ENCODE measurements around the gene MIPEP. TPM values are rescaled to one million over a fixed set of nuclear protein-coding genes. Genes with fewer than 3 reads are reported as not detected.
A peak's percentile ranks its signal among the peaks of the same experiment; 100 is the strongest.

Gene MIPEP
- total and polyA plus RNA-seq, 9 donors = 7.7 to 11.7 (median 9.2) TPM

- WGBS (ENCODE audit: insufficient coverage) = 85% methylated on average over 4 of the region's 12 CpGs
- no peaks in the 10 kb centered on the region for H3K36me3 ChIP-seq (ENCODE audit: control insufficient read depth, insufficient read depth, low read length)
These were observed 18.7 kb downstream of the MIPEP start for GRCh38 chr13:23870356-23871140.

GRCh38 chr13:23868521-23868920, 20.7 kb downstream of the MIPEP start:
- Histone ChIP-seq H3K27me3 (ENCODE audit: control insufficient read depth, insufficient read depth, low read length) (no peaks in the 10 kb centered on the region), H3K36me3 (ENCODE audit: control insufficient read depth, insufficient read depth, low read length) (no peaks in the 10 kb centered on the region), H3K9me3 (replicated peaks; ENCODE audit: control insufficient read depth, low read depth, low read length) (no peaks in the 10 kb centered on the region), H3K4me3 (ENCODE audit: low read length) (no peak overlapping the region), H3K27ac (ENCODE audit: low read length) (no peak overlapping the region), H3K4me1 (ENCODE audit: control insufficient read depth, insufficient read depth, low read length) (peaks cover 2% of the 10 kb centered on the region)
- DNase-seq = no peak
- WGBS (ENCODE audit: insufficient coverage) = no CpG with 5 or more reads among the region's 5 CpGs

More at GRCh38 chr13:23870356-23871140, 18.7 kb downstream of the MIPEP start:
- Histone ChIP-seq H3K27ac (ENCODE audit: low read length) (no peak overlapping the region), H3K4me1 (ENCODE audit: control insufficient read depth, insufficient read depth, low read length) (peaks cover 2% of the 10 kb centered on the region), H3K27me3 (ENCODE audit: control insufficient read depth, insufficient read depth, low read length) (no peaks in the 10 kb centered on the region), H3K9me3 (replicated peaks; ENCODE audit: control insufficient read depth, low read depth, low read length) (no peaks in the 10 kb centered on the region), H3K4me3 (ENCODE audit: low read length) (no peak overlapping the region)
- no peak for DNase-seq

- Histone ChIP-seq H3K27me3 (ENCODE audit: control insufficient read depth, insufficient read depth, low read length) (no peaks in the 10 kb centered on the region), H3K4me1 (ENCODE audit: control insufficient read depth, insufficient read depth, low read length) (peaks cover 2% of the 10 kb centered on the region), H3K36me3 (ENCODE audit: control insufficient read depth, insufficient read depth, low read length) (no peaks in the 10 kb centered on the region), H3K9me3 (replicated peaks; ENCODE audit: control insufficient read depth, low read depth, low read length) (no peaks in the 10 kb centered on the region), H3K27ac (ENCODE audit: low read length) (no peak overlapping the region), H3K4me3 (ENCODE audit: low read length) (no peak overlapping the region)
- no peak for DNase-seq
- WGBS (ENCODE audit: insufficient coverage) = 84% methylated on average over 8 of the region's 8 CpGs
These were observed 22.1 kb downstream of the MIPEP start for GRCh38 chr13:23867027-23867491.

- Histone ChIP-seq H3K4me1 (ENCODE audit: control insufficient read depth, insufficient read depth, low read length) (peaks cover 2% of the 10 kb centered on the region), H3K27ac (ENCODE audit: low read length) (no peak overlapping the region), H3K36me3 (ENCODE audit: control insufficient read depth, insufficient read depth, low read length) (no peaks in the 10 kb centered on the region), H3K4me3 (ENCODE audit: low read length) (no peak overlapping the region), H3K27me3 (ENCODE audit: control insufficient read depth, insufficient read depth, low read length) (no peaks in the 10 kb centered on the region), H3K9me3 (replicated peaks; ENCODE audit: control insufficient read depth, low read depth, low read length) (no peaks in the 10 kb centered on the region)
- DNase-seq = peak; percentile 25
- WGBS (ENCODE audit: insufficient coverage) = 69% methylated on average over 9 of the region's 9 CpGs
These were observed 22.7 kb downstream of the MIPEP start for GRCh38 chr13:23866420-23867026.

GRCh38 chr13:23865906-23866305, 23.3 kb downstream of the MIPEP start:
- WGBS (ENCODE audit: insufficient coverage) = 93% methylated on average over 4 of the region's 7 CpGs
- no peak overlapping the region for H3K27ac ChIP-seq (ENCODE audit: low read length)
- H3K9me3 ChIP-seq (replicated peaks; ENCODE audit: control insufficient read depth, low read depth, low read length) = no peaks in the 10 kb centered on the region
- H3K27me3 ChIP-seq (ENCODE audit: control insufficient read depth, insufficient read depth, low read length) = no peaks in the 10 kb centered on the region
- H3K4me3 ChIP-seq (ENCODE audit: low read length) = no peak overlapping the region
- no peak for DNase-seq
- H3K4me1 ChIP-seq (ENCODE audit: control insufficient read depth, insufficient read depth, low read length) = peaks cover 1% of the 10 kb centered on the region
- H3K36me3 ChIP-seq (ENCODE audit: control insufficient read depth, insufficient read depth, low read length) = no peaks in the 10 kb centered on the region

- no CpG with 5 or more reads among the region's 1 CpG for WGBS (ENCODE audit: insufficient coverage)
- H3K27ac ChIP-seq (ENCODE audit: low read length) = no peak overlapping the region
- no peaks in the 10 kb centered on the region for H3K9me3 ChIP-seq (replicated peaks; ENCODE audit: control insufficient read depth, low read depth, low read length)
- H3K4me3 ChIP-seq (ENCODE audit: low read length) = no peak overlapping the region
- no peaks in the 10 kb centered on the region for H3K36me3 ChIP-seq (ENCODE audit: control insufficient read depth, insufficient read depth, low read length)
- DNase-seq = no peak
- H3K4me1 ChIP-seq (ENCODE audit: control insufficient read depth, insufficient read depth, low read length) = no peaks in the 10 kb centered on the region
- no peaks in the 10 kb centered on the region for H3K27me3 ChIP-seq (ENCODE audit: control insufficient read depth, insufficient read depth, low read length)
These were observed 24.2 kb downstream of the MIPEP start for GRCh38 chr13:23865026-23865425.

GRCh38 chr13:23861310-23861709, 27.9 kb downstream of the MIPEP start:
- no peak for DNase-seq
- H3K4me3 ChIP-seq (ENCODE audit: low read length) = no peak overlapping the region
- no peaks in the 10 kb centered on the region for H3K9me3 ChIP-seq (replicated peaks; ENCODE audit: control insufficient read depth, low read depth, low read length)
- H3K36me3 ChIP-seq (ENCODE audit: control insufficient read depth, insufficient read depth, low read length) = no peaks in the 10 kb centered on the region
- H3K27ac ChIP-seq (ENCODE audit: low read length) = no peak overlapping the region
- H3K27me3 ChIP-seq (ENCODE audit: control insufficient read depth, insufficient read depth, low read length) = no peaks in the 10 kb centered on the region
- H3K4me1 ChIP-seq (ENCODE audit: control insufficient read depth, insufficient read depth, low read length) = no peaks in the 10 kb centered on the region
- WGBS (ENCODE audit: insufficient coverage) = no CpG with 5 or more reads among the region's 2 CpGs

GRCh38 chr13:23859904-23860303, 29.3 kb downstream of the MIPEP start:
- no peaks in the 10 kb centered on the region for H3K9me3 ChIP-seq (replicated peaks; ENCODE audit: control insufficient read depth, low read depth, low read length)
- H3K27me3 ChIP-seq (ENCODE audit: control insufficient read depth, insufficient read depth, low read length) = no peaks in the 10 kb centered on the region
- H3K4me1 ChIP-seq (ENCODE audit: control insufficient read depth, insufficient read depth, low read length) = no peaks in the 10 kb centered on the region
- no CpG with 5 or more reads among the region's 2 CpGs for WGBS (ENCODE audit: insufficient coverage)
- H3K27ac ChIP-seq (ENCODE audit: low read length) = no peak overlapping the region
- H3K4me3 ChIP-seq (ENCODE audit: low read length) = no peak overlapping the region
- DNase-seq = no peak
- no peaks in the 10 kb centered on the region for H3K36me3 ChIP-seq (ENCODE audit: control insufficient read depth, insufficient read depth, low read length)

GRCh38 chr13:23859455-23859854, 29.7 kb downstream of the MIPEP start:
- no peak for DNase-seq
- Histone ChIP-seq H3K36me3 (ENCODE audit: control insufficient read depth, insufficient read depth, low read length) (no peaks in the 10 kb centered on the region), H3K27me3 (ENCODE audit: control insufficient read depth, insufficient read depth, low read length) (no peaks in the 10 kb centered on the region), H3K4me3 (ENCODE audit: low read length) (no peak overlapping the region), H3K4me1 (ENCODE audit: control insufficient read depth, insufficient read depth, low read length) (no peaks in the 10 kb centered on the region), H3K9me3 (replicated peaks; ENCODE audit: control insufficient read depth, low read depth, low read length) (no peaks in the 10 kb centered on the region), H3K27ac (ENCODE audit: low read length) (no peak overlapping the region)

GRCh38 chr13:23858546-23858945, 30.7 kb downstream of the MIPEP start:
- Histone ChIP-seq H3K9me3 (replicated peaks; ENCODE audit: control insufficient read depth, low read depth, low read length) (no peaks in the 10 kb centered on the region), H3K36me3 (ENCODE audit: control insufficient read depth, insufficient read depth, low read length) (no peaks in the 10 kb centered on the region), H3K4me3 (ENCODE audit: low read length) (no peak overlapping the region), H3K4me1 (ENCODE audit: control insufficient read depth, insufficient read depth, low read length) (no peaks in the 10 kb centered on the region), H3K27ac (ENCODE audit: low read length) (no peak overlapping the region), H3K27me3 (ENCODE audit: control insufficient read depth, insufficient read depth, low read length) (no peaks in the 10 kb centered on the region)
- 100% methylated on average over 1 of the region's 5 CpGs for WGBS (ENCODE audit: insufficient coverage)
- no peak for DNase-seq
